SK-N-SH (cell line): Measurements from ENCODE around the gene MFAP2. TPM values are rescaled to one million over a fixed set of nuclear protein-coding genes. Genes with fewer than 3 reads are reported as not detected.
"Not testable (repeated sequence)": the region's sequence is repeated elsewhere in the genome, so short reads cannot be mapped to it uniquely, and the experiment has no call there.

Experiments used
- CTCF ChIA-PET: fragments of 300-600, 350-600 bp; formaldehyde crosslinking; extraction: SDS; loops from one replicate; lab custom pipeline; 2021; lab: Yijun Ruan, JAX
- POLR2A ChIA-PET: fragments of 350-600 bp; sonication (Branson Sonifier 250); formaldehyde crosslinking; extraction: SDS; loops from one replicate; lab custom pipeline; 2020; ENCODE audit warnings: antibody characterized with exemption, inconsistent platforms; lab: Yijun Ruan, JAX
- DNase-seq: peaks from one replicate; pipeline ENCODE4 v3.0.0; 2012
- H2AFZ ChIP-seq: fragments of 200-600 bp; sonication (generic); 2 replicates; pipeline ENCODE4 v1.8.1; 2016; ENCODE audit warnings: antibody characterized with exemption, mild to moderate bottlenecking, low read depth
- H3F3A ChIP-seq: fragments of 200-600 bp; sonication (generic); replicated peaks from 2 replicates; pipeline ENCODE3; 2016; ENCODE audit warnings: antibody characterized with exemption, mild to moderate bottlenecking; ENCODE audit not compliant: insufficient read depth
- H3K27ac ChIP-seq, 2 experiments: fragments of 200-500 bp in 1 of 2; fragments of 200-600 bp in 1 of 2; sonication (Bioruptor generic) in 1 of 2; sonication (generic), shearing (Covaris generic) in 1 of 2; 2 replicates each; pipeline versions ENCODE4 v1.5.1 to v1.6.1; 2014 to 2016; ENCODE audit warnings: low read depth in 2 of 2, inconsistent platforms in 1 of 2, low read length in 1 of 2, mild to moderate bottlenecking in 1 of 2, mixed read lengths in 1 of 2
- H3K27me3 ChIP-seq: fragments of 200-600 bp; sonication (generic), shearing (Covaris generic); 2 replicates; pipeline ENCODE4 v1.6.1; 2016; ENCODE audit warnings: mixed run types; ENCODE audit not compliant: insufficient read depth
- H3K36me3 ChIP-seq, 2 experiments: fragments of 200-500 bp in 1 of 2; fragments of 200-600 bp in 1 of 2; sonication (Bioruptor generic) in 1 of 2; sonication (generic) in 1 of 2; replicated peaks in 1 of 2; 2 replicates each; pipeline versions ENCODE3 to v1.5.1; 2014 to 2016; ENCODE audit warnings: low read length in 1 of 2, mild to moderate bottlenecking in 1 of 2; ENCODE audit not compliant: insufficient read depth in 2 of 2, control insufficient read depth in 1 of 2
- H3K4me1 ChIP-seq, 2 experiments: fragments of 200-500 bp in 1 of 2; fragments of 200-600 bp in 1 of 2; sonication (Bioruptor generic) in 1 of 2; sonication (generic), shearing (Covaris generic) in 1 of 2; 2 replicates each; pipeline versions ENCODE4 v1.5.1 to v1.6.1; 2014 to 2016; ENCODE audit warnings: low read depth in 1 of 2, low read length in 1 of 2, mixed run types in 1 of 2; ENCODE audit not compliant: insufficient read depth in 2 of 2, control insufficient read depth in 1 of 2
- H3K4me2 ChIP-seq: fragments of 200-600 bp; sonication (generic), shearing (Covaris generic); 2 replicates; pipeline ENCODE4 v1.6.1; 2017; ENCODE audit warnings: mixed run types
- H3K4me3 ChIP-seq, 2 experiments: fragments of 200-500 bp in 1 of 2; fragments of 200-600 bp in 1 of 2; sonication (Bioruptor generic) in 1 of 2; sonication (generic), shearing (Covaris generic) in 1 of 2; 2 replicates each; pipeline versions ENCODE4 v1.5.1 to v1.8.1; 2014 to 2016; ENCODE audit warnings: low read depth in 2 of 2, inconsistent platforms in 1 of 2, low read length in 1 of 2, mild to moderate bottlenecking in 1 of 2, mixed read lengths in 1 of 2, moderate library complexity in 1 of 2
- H3K79me2 ChIP-seq: fragments of 200-600 bp; sonication (generic); 2 replicates; pipeline ENCODE4 v1.8.1; 2017; ENCODE audit warnings: mild to moderate bottlenecking; ENCODE audit not compliant: insufficient read depth
- H3K9ac ChIP-seq: fragments of 200-600 bp; sonication (generic); 2 replicates; pipeline ENCODE4 v1.6.1; 2017; ENCODE audit warnings: mixed run types
- H3K9me2 ChIP-seq: fragments of 200-600 bp; sonication (generic); 2 replicates; pipeline ENCODE4 v1.6.1; 2017; ENCODE audit warnings: mixed run types
- H3K9me3 ChIP-seq: fragments of 200-600 bp; sonication (generic); 2 replicates; pipeline ENCODE4 v1.6.1; 2017; ENCODE audit warnings: mixed run types, mild to moderate bottlenecking, moderate library complexity
- H4K20me1 ChIP-seq: fragments of 200-600 bp; sonication (generic); 2 replicates; pipeline ENCODE4 v1.6.1; 2017; ENCODE audit warnings: mild to moderate bottlenecking, mixed run types; ENCODE audit not compliant: insufficient read depth
- FOSL2 ChIP-seq: IDR thresholded peaks from 2 replicates; pipeline ENCODE4 v1.4.0; 2012; ENCODE audit warnings: low read depth, mild to moderate bottlenecking, moderate library complexity, borderline replicate concordance
- GABPA ChIP-seq: IDR thresholded peaks from 2 replicates; pipeline ENCODE4 v1.4.0; 2012; ENCODE audit warnings: low read depth, mild to moderate bottlenecking
- JUND ChIP-seq: IDR thresholded peaks from 2 replicates; pipeline ENCODE4 v1.4.0; 2012
- NFIC ChIP-seq: IDR thresholded peaks from 2 replicates; pipeline ENCODE4 v1.4.0; 2012; ENCODE audit warnings: borderline replicate concordance
- PBX3 ChIP-seq: IDR thresholded peaks from 2 replicates; pipeline ENCODE4; 2012
- RAD21 ChIP-seq: IDR thresholded peaks from 2 replicates; pipeline ENCODE4 v1.6.1; 2012; ENCODE audit warnings: mild to moderate bottlenecking, low read length
- YY1 ChIP-seq: IDR thresholded peaks from 2 replicates; pipeline ENCODE4 v1.4.0; 2012; ENCODE audit warnings: low read depth, mild to moderate bottlenecking
- WGBS: methylation state at CpG from one replicate; pipeline ENCODE4 v1.1.6; 2017; ENCODE audit warnings: low lambda C conversion rate; 5-methylcytosine and 5-hydroxymethylcytosine counted together
- polyA plus RNA-seq, 3 experiments: library from polyadenylated mRNA; depleted of rRNA; stranded (reverse); fragments of >200 nt; gene quantifications; 2 replicates each; pipeline ENCODE4 v1.2.3, GENCODE V29; 2012
- TF ChIP-seq, protein P1 (sequence below): fragments of 150-350 bp; IDR thresholded peaks from 2 replicates; pipeline ENCODE4 v1.6.1; 2017; ENCODE audit warnings: antibody characterized with exemption, low read length, low read depth, borderline replicate concordance
- TF ChIP-seq, protein P2 (sequence below): fragments of 150-350 bp; IDR thresholded peaks from 2 replicates; pipeline ENCODE4 v1.6.1; 2016; ENCODE audit warnings: mild to moderate bottlenecking, low read depth, low read length

MFAP2 gene
- polyA plus RNA-seq, 1 of the 3 experiments (the other 2 are of a cell fraction), result 189 TPM

GRCh38 chr1:16946185-16946584 is 34.2 kb downstream of the MFAP2 start:
- H3K27ac ChIP-seq, H2AFZ ChIP-seq, H3K4me2 ChIP-seq, H3K9me3 ChIP-seq, H3F3A ChIP-seq, H3K4me3 ChIP-seq, H3K9me2 ChIP-seq, H3K79me2 ChIP-seq, DNase-seq, H3K4me1 ChIP-seq, H3K9ac ChIP-seq, H3K27me3 ChIP-seq, H3K36me3 ChIP-seq, POLR2A ChIA-PET, H4K20me1 ChIP-seq: not testable (repeated sequence)
- 90% methylated on average over 13 of the region's 13 CpGs for WGBS
- CTCF ChIA-PET, result interaction anchor here (1.7 to 7.1 kb wide), 3 partner anchors 16 to 326 kb away, joined by 5 to 66 read pairs (median 8); no protein-coding TSS in a partner anchor

DNA sequence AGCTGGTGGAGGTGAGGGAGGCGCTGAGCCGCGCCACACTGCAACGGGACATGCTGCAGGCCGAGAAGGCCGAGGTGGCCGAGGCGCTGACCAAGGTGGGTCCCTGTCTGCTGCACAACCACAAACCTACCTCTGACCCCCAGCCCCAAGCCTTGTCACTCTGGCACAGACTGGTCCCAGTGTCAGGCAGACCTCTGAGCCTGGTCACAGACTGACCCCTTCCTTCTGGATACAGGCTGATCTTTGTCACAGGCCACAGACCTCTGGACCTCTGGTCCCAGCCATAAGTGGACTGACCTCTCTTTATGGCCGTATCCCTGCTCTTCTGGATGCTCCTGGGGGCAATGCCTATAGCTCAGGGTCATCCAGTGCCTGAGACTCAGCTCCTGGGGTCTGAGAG is 34.9 kb downstream of the MFAP2 start:
- POLR2A ChIA-PET, H3K9ac ChIP-seq, H3K4me3 ChIP-seq, H4K20me1 ChIP-seq, H3K9me2 ChIP-seq, H3K27ac ChIP-seq, DNase-seq, H3K79me2 ChIP-seq, H3F3A ChIP-seq, H3K27me3 ChIP-seq, H3K9me3 ChIP-seq, H3K4me1 ChIP-seq, H3K36me3 ChIP-seq, H2AFZ ChIP-seq, H3K4me2 ChIP-seq: not testable (repeated sequence)
- WGBS, result 71% methylated on average over 1 of the region's 9 CpGs
- CTCF ChIA-PET, result interaction anchor here (1.7 kb wide), 1 partner anchor 325 kb away, joined by 8 read pairs; no protein-coding TSS in a partner anchor

GRCh38 chr1:16944038-16944437 is 36.4 kb downstream of the MFAP2 start:
- Histone ChIP-seq H3K4me1 (no peaks in the 10 kb centered on the region), H3K9me2 (no peaks in the 10 kb centered on the region), H3K27me3 (no peaks in the 10 kb centered on the region), H3K79me2 (no peaks in the 10 kb centered on the region), H4K20me1 (no peaks in the 10 kb centered on the region), H3K9me3 (no peaks in the 10 kb centered on the region), H3K9ac (no peak overlapping the region), H3K27ac (no peak overlapping the region), H3K4me2 (no peak overlapping the region), H3F3A (no peaks in the 10 kb centered on the region), H3K4me3 (no peak overlapping the region), H2AFZ (no peak overlapping the region), H3K36me3 (peaks cover 0 to 9% of the 10 kb centered on the region in 2 experiments)
- WGBS, result 93% methylated on average over 19 of the region's 19 CpGs
- ChIA-PET CTCF (interaction anchor here (1.5 kb wide), 1 partner anchor 323 kb away, joined by 6 read pairs; no protein-coding TSS in a partner anchor), POLR2A (interaction anchor here (0.9 kb wide), 1 partner anchor 39 kb away, joined by 3 read pairs; no protein-coding TSS in a partner anchor)
- DNase-seq, result no peak
- TF ChIP-seq GABPA (no peak), JUND (no peak), PBX3 (no peak), FOSL2 (no peak), NFIC (no peak), YY1 (no peak), RAD21 (no peak)
- TF ChIP-seq, protein P1, sequence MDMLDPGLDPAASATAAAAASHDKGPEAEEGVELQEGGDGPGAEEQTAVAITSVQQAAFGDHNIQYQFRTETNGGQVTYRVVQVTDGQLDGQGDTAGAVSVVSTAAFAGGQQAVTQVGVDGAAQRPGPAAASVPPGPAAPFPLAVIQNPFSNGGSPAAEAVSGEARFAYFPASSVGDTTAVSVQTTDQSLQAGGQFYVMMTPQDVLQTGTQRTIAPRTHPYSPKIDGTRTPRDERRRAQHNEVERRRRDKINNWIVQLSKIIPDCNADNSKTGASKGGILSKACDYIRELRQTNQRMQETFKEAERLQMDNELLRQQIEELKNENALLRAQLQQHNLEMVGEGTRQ, result no peak
- TF ChIP-seq, protein P2, sequence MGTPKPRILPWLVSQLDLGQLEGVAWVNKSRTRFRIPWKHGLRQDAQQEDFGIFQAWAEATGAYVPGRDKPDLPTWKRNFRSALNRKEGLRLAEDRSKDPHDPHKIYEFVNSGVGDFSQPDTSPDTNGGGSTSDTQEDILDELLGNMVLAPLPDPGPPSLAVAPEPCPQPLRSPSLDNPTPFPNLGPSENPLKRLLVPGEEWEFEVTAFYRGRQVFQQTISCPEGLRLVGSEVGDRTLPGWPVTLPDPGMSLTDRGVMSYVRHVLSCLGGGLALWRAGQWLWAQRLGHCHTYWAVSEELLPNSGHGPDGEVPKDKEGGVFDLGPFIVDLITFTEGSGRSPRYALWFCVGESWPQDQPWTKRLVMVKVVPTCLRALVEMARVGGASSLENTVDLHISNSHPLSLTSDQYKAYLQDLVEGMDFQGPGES, result no peak

DNA sequence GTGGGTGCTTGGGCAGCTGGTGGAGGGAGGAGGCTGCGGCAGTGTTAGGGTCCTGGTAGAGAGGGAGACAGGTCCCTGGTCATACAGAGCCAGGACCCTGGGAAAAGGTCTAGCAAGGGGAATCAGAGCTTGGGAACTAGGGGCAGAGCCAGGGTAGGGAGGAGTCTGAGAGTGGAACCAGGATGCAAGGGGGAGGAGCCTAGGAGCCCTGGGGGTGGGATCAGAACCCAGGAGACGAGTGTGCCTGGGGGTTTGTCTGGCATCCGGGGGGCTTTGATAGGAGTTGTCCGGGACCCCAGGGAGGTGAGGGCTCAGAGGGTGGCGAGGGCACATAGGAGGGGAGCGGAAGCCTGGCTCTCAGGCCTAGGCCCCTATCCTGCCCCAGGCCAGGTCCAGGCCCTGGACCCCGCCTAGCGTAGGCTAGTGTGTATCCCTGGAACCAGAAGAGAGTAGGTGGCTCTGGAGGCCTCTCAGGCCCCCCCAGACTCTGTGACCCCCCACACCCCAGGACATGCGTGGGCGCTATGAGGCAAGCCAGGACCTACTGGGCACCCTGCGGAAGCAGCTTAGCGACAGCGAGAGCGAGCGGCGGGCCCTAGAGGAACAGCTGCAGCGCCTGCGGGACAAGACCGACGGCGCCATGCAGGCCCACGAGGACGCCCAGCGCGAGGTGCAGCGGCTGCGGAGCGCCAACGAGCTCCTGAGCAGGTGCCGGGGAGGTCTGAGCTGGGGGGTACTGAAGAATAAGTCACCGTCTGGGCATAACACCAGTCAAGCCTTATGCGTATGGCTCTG is 40.8 kb downstream of the MFAP2 start:
- DNase-seq, H3F3A ChIP-seq, H3K4me3 ChIP-seq, H2AFZ ChIP-seq, H4K20me1 ChIP-seq, H3K79me2 ChIP-seq, H3K9ac ChIP-seq, H3K27ac ChIP-seq, H3K27me3 ChIP-seq, H3K4me2 ChIP-seq, POLR2A ChIA-PET, H3K9me2 ChIP-seq, H3K4me1 ChIP-seq, H3K36me3 ChIP-seq, H3K9me3 ChIP-seq: not testable (repeated sequence)
- WGBS, result 96% methylated on average over 32 of the region's 32 CpGs
- CTCF ChIA-PET, result interaction anchor here (0.6 to 1.6 kb wide), 8 partner anchors 8 to 333 kb away, joined by 3 to 4 read pairs (median 3); partner anchors contain the start of gene CROCC
